B cell (primary cell): Measurements from ENCODE around the gene NPVF.

Experiments
- CTCF ChIP-seq: fragments of 200-600 bp; IDR thresholded peaks from one replicate; pipeline ENCODE4 v1.8.0; 2022; ENCODE audit warnings: antibody characterized with exemption, mild to moderate bottlenecking
- EZH2 ChIP-seq: IDR thresholded peaks from 2 replicates; pipeline ENCODE4 v1.6.1; 2012; ENCODE audit warnings: borderline replicate concordance, low read depth, mild to moderate bottlenecking, moderate library complexity, low read length; ENCODE audit not compliant: insufficient read depth, poor library complexity, severe bottlenecking

GRCh38 chr7:25207887-25208286, 20.4 kb downstream of the NPVF start:
- no peak for TF ChIP-seq CTCF
- TF ChIP-seq EZH2, result no peak
